NCI-H146 (cell line): ENCODE data around the gene RGL3.
A peak's percentile ranks its signal among the peaks of the same experiment; 100 is the strongest.
"Not testable (repeated sequence)": the region's sequence is repeated elsewhere in the genome, so short reads cannot be mapped to it uniquely, and the experiment has no call there.

Source experiments
- DNase-seq: peaks from one replicate; lab custom pipeline; 2025; lab: John Stamatoyannopoulos, UW

Gene RGL3

DNA sequence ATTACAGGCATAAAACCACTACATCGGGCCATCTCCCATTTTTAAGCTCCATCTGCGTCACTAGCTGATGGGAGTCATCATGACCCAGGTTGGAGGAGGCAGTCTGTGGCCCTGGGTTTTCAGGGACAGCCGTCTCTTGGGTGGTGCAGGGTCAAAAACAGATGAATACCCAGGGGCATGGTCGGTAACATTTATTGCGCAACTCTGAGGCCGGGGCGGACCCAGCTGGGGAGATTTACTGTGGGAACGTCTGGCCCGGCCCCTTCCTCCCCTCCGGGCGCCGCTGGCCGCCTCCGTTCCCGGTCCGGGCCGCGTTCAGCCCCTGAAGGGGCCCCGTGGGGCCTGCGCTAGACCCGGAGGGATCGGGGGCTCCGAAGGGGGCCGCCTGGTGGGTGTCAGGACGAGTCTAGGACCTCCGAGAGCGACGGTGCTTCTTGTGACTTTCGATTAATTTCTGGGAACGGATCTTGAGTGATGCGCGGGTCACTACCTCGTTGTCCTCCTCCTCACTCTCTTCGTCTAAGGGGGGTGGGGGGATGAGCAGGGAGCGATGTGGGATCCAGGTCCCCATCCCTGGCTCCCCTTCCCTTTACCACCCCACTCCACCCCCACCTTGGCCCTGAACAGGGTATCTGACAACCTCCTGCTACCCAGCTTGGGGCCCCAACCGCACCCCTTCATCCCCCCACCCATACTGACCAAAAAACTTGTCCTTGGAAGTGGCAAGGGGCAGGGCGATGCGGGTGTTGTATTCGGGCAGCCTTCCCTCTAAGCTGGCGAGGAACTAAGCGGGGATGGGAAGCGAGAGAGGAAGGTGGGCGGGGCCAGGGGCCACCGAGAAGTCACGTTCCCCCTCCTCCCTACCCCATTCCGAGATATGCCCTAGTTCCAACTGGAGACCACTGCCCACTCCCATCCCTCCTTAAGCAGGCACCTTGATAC lies 1.6 kb upstream of the RGL3 start:
- peak; percentile 55 for DNase-seq

DNA sequence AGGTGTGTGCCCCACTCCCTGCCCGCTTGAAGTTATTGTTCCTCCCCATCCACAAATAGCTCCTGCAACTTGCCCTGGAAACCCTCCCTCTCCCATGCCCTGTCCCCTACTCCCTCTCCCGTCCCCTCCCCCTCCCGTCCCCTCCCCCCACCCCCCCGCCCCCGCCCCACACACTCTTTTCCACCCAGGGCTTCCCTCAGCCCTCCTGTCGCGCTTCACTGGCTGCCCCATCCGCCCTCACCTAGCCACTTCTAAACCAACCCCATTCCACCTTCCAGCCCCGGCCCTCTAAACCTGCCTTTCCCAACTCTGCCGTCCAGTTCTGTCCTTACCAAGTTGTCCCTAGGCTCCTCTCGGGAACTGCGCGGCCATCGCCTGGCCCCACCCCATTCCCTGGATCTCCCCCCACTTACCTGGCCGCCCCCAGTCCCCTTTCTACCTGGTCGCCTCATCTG lies 993 bp downstream of the RGL3 start:
- DNase-seq, result no peak

DNA sequence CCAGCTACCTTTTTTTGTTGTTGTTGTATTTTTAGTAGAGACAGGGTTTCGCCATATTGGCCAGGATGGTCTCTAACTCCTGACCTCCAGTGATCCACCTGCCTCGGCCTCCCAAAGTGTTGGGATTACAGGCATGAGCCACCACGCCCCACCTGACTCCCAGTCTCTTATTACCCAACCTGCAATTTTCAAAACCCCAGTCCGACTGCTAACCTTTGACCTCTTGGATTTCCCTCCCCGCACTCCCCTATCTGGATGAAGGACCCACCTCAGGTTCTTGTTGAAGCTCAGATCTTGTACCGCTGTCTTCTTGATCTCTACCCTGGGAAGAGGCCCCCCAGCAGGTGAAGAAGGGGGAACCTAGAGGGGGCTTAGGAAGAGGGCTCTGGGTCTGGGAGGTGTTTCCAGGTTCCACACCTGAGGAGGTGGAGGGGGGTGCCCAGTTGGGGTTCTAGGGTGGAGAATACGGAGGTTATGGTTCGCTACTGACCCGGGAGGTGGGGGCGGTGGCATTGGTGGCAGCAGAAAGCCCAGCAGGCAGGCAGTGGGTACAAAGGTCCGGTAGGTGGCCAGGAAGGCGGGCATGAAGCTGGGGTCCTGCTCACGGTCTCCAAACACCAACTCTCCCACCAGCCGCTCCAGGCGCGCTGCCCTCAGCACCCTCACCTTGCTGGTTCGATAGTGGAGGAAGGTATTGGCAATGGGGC lies 2.6 kb downstream of the RGL3 start:
- no peak for DNase-seq

DNA sequence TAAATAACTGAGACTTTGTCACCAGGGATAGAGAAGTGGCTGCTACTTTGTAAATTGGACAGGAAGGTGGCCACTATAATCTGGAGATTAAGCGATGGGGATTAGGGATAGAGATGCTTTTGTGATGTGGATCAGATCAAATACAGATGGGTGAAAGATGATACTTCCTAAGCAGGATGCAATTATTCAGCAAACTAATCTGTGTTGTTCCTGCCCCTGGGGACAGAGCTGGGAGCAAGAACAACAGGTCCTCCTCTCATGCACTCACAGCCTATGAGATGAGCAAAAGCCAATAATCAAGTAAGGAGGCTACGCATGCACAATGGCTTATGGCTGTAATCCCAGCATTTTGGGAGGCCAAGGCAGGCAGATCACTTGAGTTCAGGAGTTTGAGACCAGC lies 4.6 kb downstream of the RGL3 start:
- peak; percentile 64 for DNase-seq

DNA sequence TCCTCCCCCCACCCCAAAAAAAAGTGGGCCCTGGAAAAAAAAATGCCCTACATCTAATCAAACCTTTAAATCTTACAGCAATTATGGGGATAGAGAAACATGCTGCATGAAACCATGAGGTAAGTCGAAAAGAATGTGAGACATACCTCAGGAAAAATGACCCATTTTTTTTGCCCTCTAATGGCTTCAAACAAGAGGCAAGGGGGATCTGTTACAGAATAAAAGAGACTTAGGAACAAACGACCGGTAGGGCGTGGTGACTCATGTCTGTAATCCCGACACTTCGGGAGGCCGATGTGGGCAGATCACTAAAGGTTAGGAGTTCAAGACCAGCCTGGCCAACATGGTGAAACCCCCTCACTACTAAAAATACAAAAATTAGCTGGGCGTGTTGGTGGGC lies 8.4 kb downstream of the RGL3 start:
- no peak for DNase-seq

DNA sequence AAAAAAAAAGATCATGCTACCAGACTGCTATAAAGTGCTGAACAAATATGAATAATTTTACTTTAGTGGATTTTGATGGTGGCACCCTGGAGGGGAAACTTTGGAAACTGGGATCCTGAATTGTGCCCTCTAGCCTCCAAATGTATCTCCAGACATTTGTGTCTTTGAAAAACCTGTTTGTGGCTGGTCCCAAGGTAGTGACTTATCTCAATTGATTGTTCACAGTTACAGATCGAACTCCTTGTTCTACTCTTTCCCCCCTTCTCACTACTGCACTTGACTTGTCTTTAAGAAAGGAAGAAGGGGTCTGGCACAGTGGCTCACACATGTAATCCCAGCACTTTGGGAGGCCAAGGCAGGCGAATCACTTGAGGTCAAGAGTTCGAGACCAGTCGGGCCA lies 10.5 kb downstream of the RGL3 start:
- no peak for DNase-seq

DNA sequence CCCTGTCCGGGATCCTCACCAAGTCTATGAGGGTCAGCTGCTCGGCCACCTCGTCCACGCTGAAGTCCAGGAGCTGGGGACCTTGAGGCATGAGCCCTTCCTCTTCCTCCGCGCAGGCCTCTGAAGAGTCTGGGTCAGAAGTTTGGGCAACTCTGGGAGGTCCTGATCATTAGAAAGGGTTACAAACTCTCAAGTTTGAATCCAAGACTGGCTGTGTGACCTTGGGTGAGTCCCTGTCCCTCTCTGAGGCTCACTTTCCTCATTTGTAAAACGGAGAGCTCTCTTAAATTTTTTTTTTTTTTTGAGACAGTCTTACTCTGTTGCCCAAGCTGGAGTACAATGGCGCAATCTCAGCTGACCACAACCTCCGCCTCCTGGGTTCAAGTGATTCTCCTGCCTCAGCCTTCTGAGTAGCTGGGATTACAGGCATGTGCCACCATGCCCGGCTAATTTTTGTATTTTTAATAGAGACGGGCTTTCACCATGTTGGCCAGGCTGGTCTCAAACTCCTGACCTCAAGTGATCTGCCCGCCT lies 12.3 kb downstream of the RGL3 start:
- not testable (repeated sequence) for DNase-seq

DNA sequence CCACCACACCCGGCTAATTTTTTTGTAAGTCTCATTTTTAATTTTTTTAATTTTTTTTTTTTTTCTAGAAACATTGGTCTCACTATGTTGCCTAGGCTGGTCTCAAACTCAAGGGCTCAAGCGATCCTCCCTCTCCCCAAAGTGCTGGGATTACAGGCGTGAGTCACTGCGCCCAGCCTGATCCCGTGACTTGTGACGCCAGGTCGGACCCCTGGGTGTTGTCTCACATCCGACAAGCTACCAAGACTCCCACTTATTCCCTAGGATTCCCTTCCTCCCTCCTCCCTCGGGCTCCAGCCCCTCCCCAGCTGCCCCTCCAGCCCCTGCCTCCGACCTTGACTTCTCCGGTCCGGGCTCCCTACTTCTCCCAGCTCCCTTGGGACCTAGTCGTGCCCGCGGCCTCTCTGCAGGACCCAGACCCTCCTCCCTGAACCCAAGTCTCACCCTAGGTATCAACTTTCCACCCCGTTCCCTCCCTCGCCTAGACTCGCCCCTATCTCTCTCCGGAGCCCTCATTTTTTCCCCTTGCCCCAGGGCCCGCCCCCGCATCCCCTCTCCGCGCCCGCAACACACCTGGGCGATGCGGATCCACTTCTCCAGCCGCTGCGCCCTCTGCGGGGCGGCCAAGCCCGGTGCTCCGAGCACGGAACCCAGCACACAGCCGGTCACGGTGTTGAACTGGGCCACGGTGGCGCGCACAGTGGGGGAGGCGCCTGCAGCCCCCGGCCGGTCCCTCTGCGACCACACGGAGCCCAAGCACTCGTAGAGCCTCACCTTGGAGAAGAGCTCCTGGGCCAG lies 13.1 kb downstream of the RGL3 start:
- DNase-seq, result no peak

DNA sequence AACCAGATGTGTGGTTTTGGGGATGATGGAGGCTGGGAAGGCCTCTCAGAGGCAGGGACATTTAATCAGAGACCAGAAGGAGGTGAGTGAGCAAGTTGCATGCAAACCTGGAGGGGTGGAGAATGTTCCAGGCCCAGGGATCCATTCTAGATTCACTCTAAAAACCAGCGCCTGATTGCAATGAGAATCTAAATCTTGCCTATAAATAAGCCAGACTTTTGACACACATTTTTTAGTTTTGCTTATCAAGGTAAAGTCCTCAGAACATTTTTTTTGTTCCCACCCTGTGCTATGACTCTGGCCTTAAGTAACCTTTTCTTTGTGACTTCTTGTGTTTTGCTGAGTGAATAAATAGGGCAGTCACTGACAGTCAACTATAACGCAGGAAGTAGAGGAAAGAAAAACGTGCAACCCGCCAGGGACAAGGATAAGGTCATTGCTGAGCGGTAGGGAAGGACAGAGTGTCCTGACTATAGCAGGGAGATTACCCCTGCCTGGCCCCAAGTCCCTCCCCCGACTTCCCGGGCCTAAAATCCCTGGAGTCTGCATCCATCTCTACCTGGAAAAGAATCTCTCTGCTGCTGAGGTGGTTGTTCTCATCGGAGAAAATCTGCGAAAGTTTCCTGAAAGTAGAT lies 14.4 kb downstream of the RGL3 start:
- DNase-seq, result no peak

DNA sequence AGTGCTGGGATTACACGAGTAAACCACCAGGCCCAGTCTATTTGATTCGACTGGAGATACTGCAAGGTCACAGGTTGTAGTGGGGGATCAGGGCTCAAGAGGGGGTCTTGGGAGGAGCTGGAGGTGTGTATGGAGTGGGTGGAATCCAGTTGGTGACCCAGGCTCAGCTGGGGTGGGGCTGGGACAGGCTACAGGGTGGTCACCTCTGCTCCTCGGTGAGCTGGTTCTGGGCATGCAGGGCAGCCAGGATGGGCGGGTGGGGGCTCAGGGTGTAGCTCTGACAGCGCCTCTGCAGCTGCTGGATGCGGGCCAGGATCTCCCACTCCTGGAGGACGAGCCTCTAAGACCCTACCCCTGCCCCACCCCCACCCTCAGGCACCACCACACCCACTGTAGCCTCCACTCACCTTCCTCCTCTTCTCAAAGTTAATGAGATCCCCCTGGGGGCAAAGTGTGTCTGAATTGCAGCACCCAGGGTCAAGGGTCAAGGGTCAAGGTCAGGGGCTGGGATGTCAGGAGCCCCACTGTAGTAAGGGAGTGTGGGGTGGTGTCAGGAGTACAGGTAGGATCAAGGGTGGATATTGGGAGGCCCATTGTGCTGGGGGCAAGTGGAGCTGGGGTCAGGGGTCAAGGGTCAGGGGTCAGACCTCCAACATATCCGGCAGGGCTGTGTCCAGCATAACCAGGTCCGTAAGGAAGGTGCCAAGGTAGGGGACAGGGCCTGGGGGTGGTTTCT lies 17.1 kb downstream of the RGL3 start:
- DNase-seq, result no peak

DNA sequence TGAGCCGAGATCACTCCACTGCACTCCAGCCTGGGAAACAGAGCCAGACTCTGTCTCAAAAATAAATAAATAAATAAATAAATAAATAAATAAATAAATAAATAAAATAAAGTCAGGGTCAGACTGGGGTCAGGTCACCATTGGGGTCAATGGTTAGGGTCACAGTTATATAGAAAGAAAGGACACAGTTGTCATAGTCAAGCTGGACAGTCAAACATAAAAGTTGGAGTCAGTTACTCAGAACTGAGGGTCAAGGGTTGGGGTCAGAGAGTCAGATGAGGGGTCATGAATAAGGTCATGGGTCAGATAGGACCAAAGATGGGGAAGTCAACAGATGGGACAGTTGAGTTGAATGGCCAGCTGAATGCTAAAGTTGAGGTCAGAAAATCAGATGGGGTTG lies 18.3 kb downstream of the RGL3 start:
- no peak for DNase-seq

DNA sequence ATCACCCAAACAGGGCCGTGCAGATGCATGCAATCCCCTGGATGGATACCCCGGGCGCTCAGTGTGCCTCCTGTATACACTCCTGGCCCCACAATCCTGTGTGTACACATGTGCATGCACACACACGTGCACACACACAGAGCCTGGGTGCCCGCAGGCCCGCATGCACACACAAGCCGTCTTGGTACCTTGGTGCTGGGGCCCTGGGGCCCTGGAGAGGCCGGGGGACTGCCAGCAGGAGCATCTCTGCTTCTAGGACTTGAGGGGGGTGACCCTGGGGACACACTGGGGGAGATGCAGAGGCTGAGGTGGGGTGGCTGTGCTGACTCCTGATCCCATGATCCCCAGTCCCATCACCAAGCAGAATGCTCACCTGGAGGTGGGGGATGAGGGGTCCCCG lies 19.4 kb downstream of the RGL3 start:
- DNase-seq, result no peak

DNA sequence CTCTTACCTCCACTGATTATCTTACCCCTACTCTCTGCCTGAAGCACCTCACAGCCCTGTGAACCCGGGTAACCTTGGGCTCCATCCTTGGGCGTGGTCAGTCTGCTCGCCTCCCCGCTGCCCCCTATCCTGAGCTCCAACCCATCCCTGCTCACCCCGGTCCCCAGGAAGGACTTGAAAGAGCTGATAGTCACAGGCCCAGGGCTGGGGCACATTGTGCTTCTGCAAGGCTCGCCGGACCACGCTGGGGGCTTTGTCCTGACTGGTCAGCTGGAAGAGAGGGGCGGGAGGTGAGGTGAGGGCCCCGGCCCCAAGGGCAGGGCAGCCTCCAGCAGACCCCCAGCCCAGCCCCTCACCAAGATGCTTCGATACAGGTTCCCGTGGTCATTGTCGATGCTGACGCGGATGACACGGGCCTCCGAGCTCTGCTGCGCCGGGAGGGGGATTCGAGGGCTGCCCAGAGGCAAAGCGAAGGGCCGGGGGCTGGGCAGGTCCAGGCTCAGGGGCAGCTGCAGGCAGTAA lies 22.0 kb downstream of the RGL3 start:
- no peak for DNase-seq

DNA sequence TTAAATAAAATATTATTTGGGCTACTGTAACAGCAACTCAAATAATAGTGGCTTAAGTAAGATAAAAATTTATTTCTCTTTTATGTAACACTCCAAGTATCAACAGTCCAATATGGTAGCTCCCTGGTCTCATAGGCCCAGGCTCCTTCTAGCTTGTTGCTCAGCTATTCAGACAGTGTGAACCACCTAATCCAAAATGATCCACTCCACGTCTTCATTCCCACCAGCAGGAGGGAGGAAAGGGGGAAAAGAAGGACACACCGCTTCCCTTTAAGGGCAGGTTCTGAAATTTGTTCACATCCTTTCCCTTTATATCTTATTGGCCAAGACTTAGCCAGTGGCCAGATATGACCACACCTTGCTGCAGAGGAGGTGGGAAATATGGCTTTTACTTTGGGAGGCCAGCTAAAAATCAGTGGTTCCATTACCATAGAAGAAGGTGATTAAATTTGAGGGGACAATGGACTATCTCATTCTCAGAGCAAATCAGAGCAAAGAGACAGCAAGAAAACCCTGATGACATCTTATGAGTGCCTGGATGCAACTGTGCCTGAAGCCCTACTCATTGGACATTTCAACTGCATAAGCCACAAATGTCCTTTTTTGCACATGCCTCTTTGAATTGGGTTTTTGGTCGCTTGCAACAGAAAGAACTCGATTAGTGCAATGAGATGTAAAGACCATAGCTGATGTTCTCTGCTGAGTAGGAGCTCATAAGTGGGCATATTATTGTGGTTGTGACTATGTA lies 28.0 kb downstream of the RGL3 start:
- no peak for DNase-seq

DNA sequence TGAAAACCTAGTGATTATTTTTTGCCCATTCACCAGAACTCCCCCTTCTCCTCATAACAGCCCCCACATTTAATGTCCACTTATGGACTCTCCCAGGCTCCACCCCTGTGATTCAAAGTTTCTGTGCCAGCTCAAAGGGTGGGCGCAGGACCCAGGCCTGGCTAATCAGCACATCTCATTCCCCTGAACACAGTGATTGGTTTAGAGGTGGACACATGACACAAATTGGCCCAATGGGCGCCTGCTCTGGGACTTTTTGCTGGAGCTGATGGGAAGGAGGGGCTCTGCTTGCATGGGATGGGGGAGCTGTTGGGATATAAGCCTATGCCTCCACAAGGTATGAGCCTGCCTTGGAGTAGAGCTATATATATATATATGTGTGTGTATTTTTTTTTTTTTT lies 28.8 kb downstream of the RGL3 start:
- no peak for DNase-seq

DNA sequence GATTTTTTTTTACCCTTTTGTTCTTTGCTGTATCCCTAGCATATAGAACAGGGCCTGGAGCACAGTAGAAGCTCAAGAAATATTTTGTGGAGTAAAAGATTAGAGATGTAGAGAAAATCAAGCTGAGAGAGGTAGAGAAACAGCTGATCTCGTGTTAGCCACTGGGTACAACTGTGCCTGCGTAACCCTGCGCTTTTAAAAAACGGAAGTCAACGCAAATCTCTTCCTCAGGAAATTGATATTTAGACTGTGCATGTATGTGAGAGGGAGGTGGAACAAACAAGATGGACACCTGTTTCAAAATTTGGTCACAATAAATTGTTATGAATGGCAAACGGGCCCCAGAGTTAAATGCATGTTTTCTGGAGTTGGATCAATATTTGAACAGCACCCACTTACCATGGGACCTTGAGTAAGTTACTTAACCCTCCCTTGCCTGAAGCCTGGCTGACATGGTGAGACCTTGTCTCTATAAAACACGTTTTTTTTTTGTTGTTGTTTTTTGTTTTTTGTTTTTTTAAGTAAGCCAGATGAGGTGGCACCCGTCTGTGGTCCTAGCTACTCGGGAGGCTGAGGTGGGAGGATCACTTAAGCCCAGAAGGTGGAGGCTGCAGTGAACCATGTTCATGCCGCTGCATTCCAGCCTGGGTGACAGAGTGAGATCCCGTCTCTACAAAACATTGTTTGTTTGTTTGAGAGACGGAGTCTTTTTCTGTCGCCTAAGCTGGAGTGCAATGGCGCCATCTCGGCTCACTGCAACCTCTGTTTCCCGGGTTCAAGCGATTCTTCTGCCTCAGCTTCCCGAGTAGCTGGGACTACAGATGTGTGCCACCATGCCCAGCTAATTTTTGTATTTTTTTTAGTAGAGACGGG lies 31.7 kb downstream of the RGL3 start:
- no peak for DNase-seq

DNA sequence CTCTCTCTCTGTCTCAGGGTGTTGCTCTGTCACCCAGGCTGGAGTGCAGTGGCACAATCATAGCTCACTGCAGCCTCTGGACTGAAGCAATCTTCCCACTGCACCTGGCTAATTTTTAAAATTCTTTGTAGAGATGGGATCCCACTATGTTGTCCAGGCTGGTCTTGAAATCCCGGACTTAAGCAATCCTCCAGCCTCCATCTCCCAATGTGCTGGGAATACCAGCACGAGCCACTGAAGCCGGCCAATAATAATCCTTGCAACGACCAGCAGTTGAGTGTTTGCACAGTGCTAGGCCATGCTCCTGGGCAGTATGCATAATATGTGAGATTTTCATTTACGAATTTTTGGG lies 34.4 kb downstream of the RGL3 start:
- DNase-seq, result no peak

DNA sequence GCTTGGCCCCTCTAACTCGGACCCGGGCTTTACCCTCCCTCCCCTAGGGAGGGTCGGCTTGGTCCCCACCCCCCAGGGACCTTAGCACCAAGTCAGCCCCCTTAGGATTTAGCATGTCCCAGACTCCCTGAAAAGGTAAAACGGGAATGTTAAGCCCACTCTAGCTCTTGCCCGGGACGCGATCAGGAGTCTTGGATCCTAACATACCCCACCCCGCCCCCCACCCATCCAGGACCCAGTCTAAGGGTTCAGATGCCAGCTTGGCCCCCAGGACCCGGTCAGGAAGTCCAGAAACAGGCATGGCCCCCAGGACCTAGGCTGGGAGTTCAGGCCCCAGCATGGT lies 35.4 kb downstream of the RGL3 start:
- DNase-seq, result no peak
